GM12878 (cell line): Measurements from ENCODE around the gene WDR64. TPM values are rescaled to one million over a fixed set of nuclear protein-coding genes. Genes with fewer than 3 reads are reported as not detected.

Experiments used
- ATAC-seq: fragments of 200-7000 bp; cut with Tn5 transposase; 3 replicates; pipeline ENCODE4 v1.9.1; 2020; ENCODE audit warnings: mild to moderate bottlenecking, moderate library complexity
- BruUV-seq: library from RNA; stranded (reverse); fragments of 400-500 nt; replicated peaks from 2 replicates; lab custom pipeline; 2021; lab: Mats Ljungman, UMichigan
- CTCF ChIA-PET: fragments of 300-600 bp; sonication (Branson Sonifier 250); formaldehyde crosslinking; extraction: SDS; loops from one replicate; lab custom pipeline; 2021; ENCODE audit warnings: inconsistent platforms; lab: Yijun Ruan, JAX
- POLR2A ChIA-PET: fragments of 350-600 bp; formaldehyde crosslinking; extraction: SDS; loops from one replicate; lab custom pipeline; 2021; ENCODE audit warnings: inconsistent platforms; lab: Charles Lee
- RAD21 ChIA-PET: fragments of 300-600 bp; sonication (Branson Sonifier 250); formaldehyde crosslinking; loops from one replicate; lab custom pipeline; 2023; ENCODE audit warnings: antibody characterized with exemption; ENCODE audit not compliant: unreplicated experiment; lab: Charles Lee
- SMC1A ChIA-PET: fragments of 300-600 bp; sonication (Branson Sonifier 250); formaldehyde crosslinking; loops from one replicate; lab custom pipeline; 2023; ENCODE audit not compliant: unreplicated experiment, uncharacterized antibody; lab: Charles Lee
- DNase-seq: peaks from one replicate; pipeline ENCODE4 v3.0.0-alpha.2; 2011; ENCODE audit warnings: low read depth, low spot score
- FAIRE-seq: peaks from 3 replicates; lab custom pipeline; 2011; peaks lifted over from hg19 to GRCh38; lab: Jason Lieb, UNC
- H2AFZ ChIP-seq: 2 replicates; pipeline ENCODE4 v1.6.0; 2011; ENCODE audit warnings: low read depth, low read length, control low read depth; ENCODE audit not compliant: control insufficient read depth
- H3K27ac ChIP-seq: 2 replicates; pipeline ENCODE4 v1.5.1; 2011; ENCODE audit warnings: control low read depth; ENCODE audit not compliant: control insufficient read depth, insufficient read depth
- H3K27me3 ChIP-seq, 2 experiments: replicated peaks in 1 of 2; 2 replicates each; pipeline versions ENCODE4 v1.6.0 to v1.6.1; 2011; ENCODE audit warnings: low read length in 1 of 2; ENCODE audit not compliant: control insufficient read depth in 2 of 2, insufficient read depth in 2 of 2
- H3K36me3 ChIP-seq, 2 experiments: 2 replicates each; pipeline ENCODE4 v1.5.1; 2011; ENCODE audit warnings: low read length in 1 of 2; ENCODE audit not compliant: control insufficient read depth in 2 of 2, insufficient read depth in 2 of 2
- H3K4me1 ChIP-seq: 2 replicates; pipeline ENCODE4 v1.6.1; 2011; ENCODE audit warnings: mild to moderate bottlenecking, low read length, moderate library complexity, mixed read lengths; ENCODE audit not compliant: control insufficient read depth, insufficient read depth
- H3K4me2 ChIP-seq: 2 replicates; pipeline ENCODE4 v1.6.0; 2011; ENCODE audit warnings: control low read depth; ENCODE audit not compliant: control insufficient read depth, insufficient read depth
- H3K4me3 ChIP-seq: fragments of 200-600 bp; sonication (generic); 2 replicates; pipeline ENCODE4 v1.5.1; 2016
- H3K79me2 ChIP-seq: 2 replicates; pipeline ENCODE4 v1.6.0; 2011; ENCODE audit warnings: low read length; ENCODE audit not compliant: control insufficient read depth, insufficient read depth
- H3K9ac ChIP-seq: 2 replicates; pipeline ENCODE4 v1.8.0; 2011; ENCODE audit warnings: low read length, control low read depth, mixed read lengths; ENCODE audit not compliant: control insufficient read depth, insufficient read depth
- H3K9me3 ChIP-seq: replicated peaks from 3 replicates; pipeline ENCODE4 v1.5.1; 2011; ENCODE audit warnings: mild to moderate bottlenecking, low read length; ENCODE audit not compliant: control insufficient read depth, insufficient read depth
- H4K20me1 ChIP-seq: 2 replicates; pipeline ENCODE4 v1.6.0; 2011; ENCODE audit not compliant: control insufficient read depth, insufficient read depth
- ATF7 ChIP-seq: fragments of 450-650 bp; IDR thresholded peaks from 2 replicates; pipeline ENCODE4 v1.6.1; 2016; ENCODE audit warnings: low read depth, mild to moderate bottlenecking
- CEBPZ ChIP-seq: fragments of 150-350 bp; IDR thresholded peaks from 2 replicates; pipeline ENCODE4 v1.6.1; 2016; ENCODE audit warnings: low read depth, low read length
- CHD1 ChIP-seq: IDR thresholded peaks from 2 replicates; pipeline ENCODE4 v1.6.1; 2012; ENCODE audit warnings: low read depth, low read length, improper control_type of control experiment
- JUND ChIP-seq: IDR thresholded peaks from 2 replicates; pipeline ENCODE4 v1.6.1; 2012; ENCODE audit warnings: low read depth, mild to moderate bottlenecking, low read length, improper control_type of control experiment, moderate library complexity
- NFXL1 ChIP-seq: fragments of 450-650 bp; IDR thresholded peaks from 2 replicates; pipeline ENCODE4 v1.6.1; 2017; ENCODE audit warnings: antibody characterized with exemption, mild to moderate bottlenecking, borderline replicate concordance
- NR2F1 ChIP-seq: fragments of 450-650 bp; conservative IDR thresholded peaks from 2 replicates; pipeline ENCODE4 v1.6.1; 2017; ENCODE audit warnings: mild to moderate bottlenecking
- POLR2A ChIP-seq: IDR thresholded peaks from 2 replicates; pipeline ENCODE4 v1.6.1; 2011; ENCODE audit warnings: low read depth, mild to moderate bottlenecking, low read length
- POLR2AphosphoS2 ChIP-seq: IDR thresholded peaks from 2 replicates; pipeline ENCODE4 v1.6.1; 2011; ENCODE audit warnings: low read depth, mild to moderate bottlenecking, low read length, improper control_type of control experiment, moderate library complexity
- RBBP5 ChIP-seq: fragments of 200-600 bp; sonication (generic); conservative IDR thresholded peaks from 2 replicates; pipeline ENCODE4 v1.6.1; 2016
- SIN3A ChIP-seq: IDR thresholded peaks from 2 replicates; pipeline ENCODE4 v1.6.1; 2012; ENCODE audit warnings: low read depth, low read length, improper control_type of control experiment
- SREBF1 ChIP-seq: IDR thresholded peaks from 2 replicates; pipeline ENCODE4 v1.6.1; 2012; ENCODE audit warnings: mild to moderate bottlenecking, low read length
- STAT3 ChIP-seq: IDR thresholded peaks from 2 replicates; pipeline ENCODE4 v1.6.1; 2011; ENCODE audit warnings: low read depth, low read length, improper control_type of control experiment
- TCF7 ChIP-seq: IDR thresholded peaks from 2 replicates; pipeline ENCODE4 v1.6.1; 2014; ENCODE audit warnings: antibody characterized with exemption, borderline replicate concordance
- ZNF622 ChIP-seq: fragments of 450-650 bp; IDR thresholded peaks from 2 replicates; pipeline ENCODE4 v1.6.1; 2017; ENCODE audit warnings: mild to moderate bottlenecking, inconsistent platforms
- WGBS: methylation state at CpG from one replicate; pipeline ENCODE4 v1.1.6; 2016; ENCODE audit warnings: low lambda C conversion rate; ENCODE audit not compliant: insufficient replicate concordance, insufficient coverage; ENCODE audit errors: missing lambda C conversion rate; 5-methylcytosine and 5-hydroxymethylcytosine counted together
- in situ Hi-C: fragments of 300-500 bp; cut with MboI; formaldehyde crosslinking; loops from 9 replicates; pipeline ENCODE4 v1.14.3; 2018; ENCODE audit warnings: mixed read lengths
- intact Hi-C: fragments of 100-400 bp; cut with micrococcal nuclease; formaldehyde crosslinking; loops from one replicate; pipeline ENCODE4 v1.14.2; 2022; ENCODE audit not compliant: unreplicated experiment
- polyA plus RNA-seq, 11 experiments: library from polyadenylated mRNA; depleted of rRNA in 4 of 11; unstranded in 6 of 11; stranded (reverse) in 5 of 11; fragments of >200 nt; fragmentation: Nextera tagmentation in 4 of 11; fragmentation: Illumina TruSeq in 1 of 11; extraction: Ambion mirVana in 4 of 11; extraction: Trizol in 1 of 11; gene quantifications; 1 replicate in 1 of 11; 2 replicates in 10 of 11; pipeline versions ENCODE4 v1.2.1 to v1.2.3, GENCODE V29; 2011 to 2016; ENCODE audit warnings: inconsistent platforms in 2 of 11, missing spikeins in 2 of 11, low read depth in 1 of 11
- total RNA-seq, 4 experiments: library from RNA; depleted of rRNA in 3 of 4; stranded (reverse); fragments of >200 nt in 3 of 4; fragmentation: Illumina TruSeq in 1 of 4; extraction: Trizol in 1 of 4; gene quantifications; 2 replicates each; pipeline versions ENCODE4 v1.2.1 to v1.2.3, GENCODE V29; 2013 to 2021

WDR64 gene
- total and polyA plus RNA-seq, 10 of the 15 experiments (the other 5 are each of a cell fraction or from before 2014, with no cell fraction given): 0.01 TPM; not detected in 9

DNA sequence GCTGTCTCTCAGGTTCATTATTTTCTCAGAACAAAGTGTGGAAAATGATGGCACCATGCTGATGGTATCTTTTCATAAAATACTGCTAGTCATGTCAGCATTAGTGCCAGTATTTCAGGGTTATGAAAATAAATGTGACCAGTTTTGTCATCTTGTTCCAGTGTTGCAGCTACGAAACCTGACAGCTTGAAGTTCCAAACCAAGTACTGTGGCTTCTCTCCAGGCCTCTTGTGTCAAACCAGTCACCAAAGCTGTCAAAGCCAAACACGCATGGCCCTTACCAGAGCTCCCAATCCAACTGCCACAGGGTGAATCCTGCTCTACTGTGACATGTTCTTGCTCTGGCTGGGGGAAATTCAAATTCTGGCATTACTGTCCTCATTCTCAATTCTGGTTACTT lies 175.2 kb downstream of the WDR64 start (continued):
- no peak for TF ChIP-seq CEBPZ

DNA sequence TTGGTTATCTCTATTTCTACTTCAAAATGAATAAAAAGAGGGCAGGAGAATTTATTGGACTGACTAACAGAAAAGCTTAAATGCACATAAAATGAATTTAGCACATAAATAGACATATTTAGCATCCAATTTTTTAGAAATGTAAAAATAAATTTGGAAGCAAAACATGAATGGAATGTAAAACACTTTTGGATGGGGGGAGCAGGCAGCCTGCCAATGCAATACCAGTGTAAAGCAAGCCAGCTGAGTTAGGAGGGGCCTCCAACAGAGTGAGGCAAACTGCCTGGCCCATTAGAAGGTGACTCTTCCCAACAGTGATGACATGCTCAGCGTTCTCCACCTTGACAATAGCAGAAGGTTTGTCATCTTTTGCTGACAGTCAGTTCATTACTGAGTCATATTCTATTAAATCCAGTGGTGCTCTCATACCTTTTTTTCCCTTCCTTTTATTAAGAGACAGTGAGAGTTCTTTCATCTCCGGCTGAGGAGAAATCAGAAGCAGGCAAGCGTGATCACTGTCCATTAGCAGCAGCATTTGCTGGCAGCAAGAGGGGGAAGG lies 176.5 kb downstream of the WDR64 start:
- 67% methylated on average over 3 of the region's 3 CpGs for WGBS
- DNase-seq (no peak), FAIRE-seq (no peak), ATAC-seq (no peak)
- ChIA-PET SMC1A (no interaction called here), RAD21 (no interaction called here), CTCF (no interaction called here), POLR2A (no interaction called here)
- no peaks in the 10 kb centered on the region for H3K4me1 ChIP-seq
- BruUV-seq: no TSS peak
- H3K9ac ChIP-seq: no peak overlapping the region
- in situ Hi-C loops (no loop called here), intact Hi-C loops (no loop called here)
- H3K4me3 ChIP-seq: no peak overlapping the region
- no peaks in the 10 kb centered on the region for H4K20me1 ChIP-seq
- H3K9me3 ChIP-seq: no peaks in the 10 kb centered on the region
- TF ChIP-seq JUND (no peak), SREBF1 (no peak), TCF7 (no peak), ATF7 (no peak), POLR2A (no peak), NR2F1 (no peak), STAT3 (no peak), RBBP5 (no peak), NFXL1 (no peak), SIN3A (no peak), ZNF622 (no peak), POLR2AphosphoS2 (no peak), CHD1 (no peak)
- H2AFZ ChIP-seq: no peak overlapping the region
- no peaks in the 10 kb centered on the region for H3K36me3 ChIP-seq
- no peak overlapping the region for H3K27ac ChIP-seq
- H3K27me3 ChIP-seq: no peaks in the 10 kb centered on the region
- no peaks in the 10 kb centered on the region for H3K79me2 ChIP-seq
- no peak overlapping the region for H3K4me2 ChIP-seq
